ENCODE data around the gene TNK1. TPM values are rescaled to one million over a fixed set of nuclear protein-coding genes. Genes with fewer than 3 reads are reported as not detected.

The TNK1 gene
- polyA plus RNA-seq, 1 donor from 2014 or later = 0.83 TPM

GRCh38 chr17:7408252-7408727 is 27.4 kb downstream of the TNK1 start:
- no peaks in the 10 kb centered on the region for H3K27me3 ChIP-seq (ENCODE audit: insufficient read depth, low read depth, low read length)
- H4K20me1 ChIP-seq (ENCODE audit: insufficient read depth) = peaks cover 2% of the 10 kb centered on the region
- no peaks in the 10 kb centered on the region for H3K9me2 ChIP-seq (ENCODE audit: insufficient read depth, low read length)
- H3K4me2 ChIP-seq (ENCODE audit: low read length) = no peak overlapping the region
- no peak overlapping the region for H3K4me3 ChIP-seq (ENCODE audit: low read length)
- H3K36me3 ChIP-seq (ENCODE audit: insufficient read depth, low read length) = no peaks in the 10 kb centered on the region
- no peak overlapping the region for H3K27ac ChIP-seq (ENCODE audit: low read length)
- no peak overlapping the region for H2AFZ ChIP-seq (ENCODE audit: low read depth, low read length)
- no peaks in the 10 kb centered on the region for H3F3A ChIP-seq (ENCODE audit: insufficient read depth, low read length, poor library complexity, severe bottlenecking)
- peaks cover 29% of the 10 kb centered on the region for H3K79me2 ChIP-seq (replicated peaks; ENCODE audit: insufficient read depth, low read length)
- no peak for TF ChIP-seq RAD21 (conservative IDR thresholded peaks at IDR 0.05)
- TF ChIP-seq EP300 (conservative IDR thresholded peaks at IDR 0.05; ENCODE audit: poor library complexity, severe bottlenecking) = no peak
- TF ChIP-seq CTCF (IDR thresholded peaks at IDR 0.05; ENCODE audit: poor library complexity, severe bottlenecking) = no peak
- TF ChIP-seq TAF1 (IDR thresholded peaks at IDR 0.05; ENCODE audit: low read depth) = no peak
- TF ChIP-seq EZH2 (IDR thresholded peaks at IDR 0.05; ENCODE audit: borderline replicate concordance, insufficient read depth, low read length, poor library complexity, severe bottlenecking) = no peak
- TF ChIP-seq REST (IDR thresholded peaks at IDR 0.05; ENCODE audit: borderline replicate concordance) = no peak
- no peak for TF ChIP-seq MXI1 (conservative IDR thresholded peaks at IDR 0.05; ENCODE audit: poor library complexity, severe bottlenecking)
- H3K9ac ChIP-seq (ENCODE audit: low read length) = no peak overlapping the region
- no peaks in the 10 kb centered on the region for H3K9me3 ChIP-seq (ENCODE audit: low read length)

- Histone ChIP-seq H3K9me3 (ENCODE audit: low read length) (no peaks in the 10 kb centered on the region), H3K27ac (ENCODE audit: low read length) (no peak overlapping the region)
These were observed 28.0 kb downstream of the TNK1 start for GRCh38 chr17:7408863-7409262.

More at GRCh38 chr17:7408863-7409262, 28.0 kb downstream of the TNK1 start:
- Histone ChIP-seq H3K4me2 (ENCODE audit: low read length) (no peak overlapping the region), H3K9me2 (ENCODE audit: insufficient read depth, low read length) (no peaks in the 10 kb centered on the region), H3K4me3 (ENCODE audit: low read length) (no peak overlapping the region), H3F3A (ENCODE audit: insufficient read depth, low read length, poor library complexity, severe bottlenecking) (no peaks in the 10 kb centered on the region), H3K79me2 (replicated peaks; ENCODE audit: insufficient read depth, low read length) (peaks cover 29% of the 10 kb centered on the region), H2AFZ (ENCODE audit: low read depth, low read length) (no peak overlapping the region), H3K36me3 (ENCODE audit: insufficient read depth, low read length) (no peaks in the 10 kb centered on the region), H3K27me3 (ENCODE audit: insufficient read depth, low read depth, low read length) (no peaks in the 10 kb centered on the region), H4K20me1 (ENCODE audit: insufficient read depth) (peaks cover 2% of the 10 kb centered on the region), H3K9ac (ENCODE audit: low read length) (no peak overlapping the region)
- TF ChIP-seq EZH2 (IDR thresholded peaks at IDR 0.05; ENCODE audit: borderline replicate concordance, insufficient read depth, low read length, poor library complexity, severe bottlenecking) (no peak), CTCF (IDR thresholded peaks at IDR 0.05; ENCODE audit: poor library complexity, severe bottlenecking) (no peak), SMC3 (conservative IDR thresholded peaks at IDR 0.05; ENCODE audit: poor library complexity) (no peak), MXI1 (conservative IDR thresholded peaks at IDR 0.05; ENCODE audit: poor library complexity, severe bottlenecking) (no peak), EP300 (conservative IDR thresholded peaks at IDR 0.05; ENCODE audit: poor library complexity, severe bottlenecking) (no peak), TAF1 (IDR thresholded peaks at IDR 0.05; ENCODE audit: low read depth) (no peak), REST (IDR thresholded peaks at IDR 0.05; ENCODE audit: borderline replicate concordance) (no peak), RAD21 (conservative IDR thresholded peaks at IDR 0.05) (no peak), POLR2AphosphoS5 (IDR thresholded peaks at IDR 0.05) (no peak)

Data from neural cell (in vitro differentiated cells).